ENCODE data around the gene SLC27A2. TPM values are rescaled to one million over a fixed set of nuclear protein-coding genes. Genes with fewer than 3 reads are reported as not detected.

Gene SLC27A2
- total RNA-seq, 2 donors from 2014 or later = 2.2 TPM; not detected in 1

GRCh38 chr15:50261981-50262380, 80.0 kb downstream of the SLC27A2 start:
- Histone ChIP-seq H3K4me3 (no peak overlapping the region), H3K27ac (no peak overlapping the region), H3K27me3 (replicated peaks; ENCODE audit: insufficient read depth) (no peaks in the 10 kb centered on the region), H3K4me1 (ENCODE audit: control insufficient read depth in 1 of 2, low read depth in 2 of 2) (no peaks in the 10 kb centered on the region), H3K9me3 (no peaks in the 10 kb centered on the region), H3K36me3 (no peaks in the 10 kb centered on the region)
- no peak for DNase-seq (ENCODE audit: low spot score)
- no peak for ATAC-seq (ENCODE audit: insufficient number of reproducible peaks, low FRiP score, low read depth)
- no peak for TF ChIP-seq CTCF (IDR thresholded peaks at IDR 0.05)

GRCh38 chr15:50262533-50262932, 80.5 kb downstream of the SLC27A2 start:
- DNase-seq (ENCODE audit: low spot score) (no peak), ATAC-seq (ENCODE audit: insufficient number of reproducible peaks, low FRiP score, low read depth) (no peak)
- Histone ChIP-seq H3K9me3 (no peaks in the 10 kb centered on the region), H3K36me3 (no peaks in the 10 kb centered on the region), H3K27ac (no peak overlapping the region), H3K27me3 (replicated peaks; ENCODE audit: insufficient read depth) (no peaks in the 10 kb centered on the region), H3K4me1 (ENCODE audit: control insufficient read depth in 1 of 2, low read depth in 2 of 2) (no peaks in the 10 kb centered on the region), H3K4me3 (no peak overlapping the region)
- no peak for TF ChIP-seq CTCF (IDR thresholded peaks at IDR 0.05)

GRCh38 chr15:50265620-50266019, 83.6 kb downstream of the SLC27A2 start, which contains the start of gene HDC:
TSS of gene HDC (minus strand) at chr15:50265726. CDS start at chr15:50265623, 103 bp downstream.
- Histone ChIP-seq H3K4me1 (ENCODE audit: control insufficient read depth in 1 of 2, low read depth in 2 of 2) (no peaks in the 10 kb centered on the region), H3K27ac (no peak within 1 kb of the TSS), H3K4me3 (no peak within 1 kb of the TSS), H3K36me3 (no peaks in the 10 kb centered on the region), H3K9me3 (no peaks in the 10 kb centered on the region), H3K27me3 (replicated peaks; ENCODE audit: insufficient read depth) (no peaks in the 10 kb centered on the region)
- no peak for TF ChIP-seq CTCF (IDR thresholded peaks at IDR 0.05)
- DNase-seq (ENCODE audit: low spot score) (no peak), ATAC-seq (ENCODE audit: insufficient number of reproducible peaks, low FRiP score, low read depth) (no peak)

GRCh38 chr15:50267577-50267976, 85.6 kb downstream of the SLC27A2 start:
- H3K4me3 ChIP-seq = no peak overlapping the region
- H3K36me3 ChIP-seq = no peaks in the 10 kb centered on the region
- DNase-seq (ENCODE audit: low spot score) (no peak), ATAC-seq (ENCODE audit: insufficient number of reproducible peaks, low FRiP score, low read depth) (no peak)
- no peaks in the 10 kb centered on the region for H3K4me1 ChIP-seq (ENCODE audit: control insufficient read depth in 1 of 2, low read depth in 2 of 2)
- no peaks in the 10 kb centered on the region for H3K27me3 ChIP-seq (replicated peaks; ENCODE audit: insufficient read depth)
- H3K9me3 ChIP-seq = no peaks in the 10 kb centered on the region
- H3K27ac ChIP-seq = no peak overlapping the region
- TF ChIP-seq CTCF (IDR thresholded peaks at IDR 0.05) = no peak

GRCh38 chr15:50275091-50275490, 93.1 kb downstream of the SLC27A2 start:
- no peak overlapping the region for H3K4me3 ChIP-seq
- no peaks in the 10 kb centered on the region for H3K36me3 ChIP-seq
- no peak for TF ChIP-seq CTCF (IDR thresholded peaks at IDR 0.05)
- DNase-seq (ENCODE audit: low spot score) (no peak), ATAC-seq (ENCODE audit: insufficient number of reproducible peaks, low FRiP score, low read depth) (no peak)
- no peaks in the 10 kb centered on the region for H3K9me3 ChIP-seq
- H3K27me3 ChIP-seq (replicated peaks; ENCODE audit: insufficient read depth) = no peaks in the 10 kb centered on the region
- H3K4me1 ChIP-seq (ENCODE audit: control insufficient read depth in 1 of 2, low read depth in 2 of 2) = no peaks in the 10 kb centered on the region
- no peak overlapping the region for H3K27ac ChIP-seq
